Left ventricle myocardium inferior (tissue), 1 donor: ENCODE measurements around the gene ITGAV. TPM values are rescaled to one million over a fixed set of nuclear protein-coding genes. Genes with fewer than 3 reads are reported as not detected.

Experiments
- DNase-seq: peaks from one replicate; pipeline ENCODE4 v3.0.0-alpha.2; 2020
- H3K27ac ChIP-seq: fragments of 200-600 bp; replicated peaks from 2 replicates; pipeline ENCODE4 v1.8.0; 2021
- H3K27me3 ChIP-seq: fragments of 200-600 bp; 2 replicates; pipeline ENCODE4 v1.8.0; 2021; ENCODE audit warnings: low read depth
- H3K36me3 ChIP-seq: fragments of 200-600 bp; 2 replicates; pipeline ENCODE4 v1.8.0; 2021
- H3K4me1 ChIP-seq: fragments of 200-600 bp; 2 replicates; pipeline ENCODE4 v1.8.0; 2021
- H3K4me3 ChIP-seq: fragments of 200-600 bp; 2 replicates; pipeline ENCODE4 v1.8.0; 2021; ENCODE audit warnings: mild to moderate bottlenecking, moderate library complexity
- H3K9me3 ChIP-seq: fragments of 200-600 bp; replicated peaks from 2 replicates; pipeline ENCODE4 v1.8.0; 2021
- CTCF ChIP-seq: fragments of 200-600 bp; IDR thresholded peaks from 2 replicates; pipeline ENCODE4 v1.8.0; 2021; ENCODE audit warnings: antibody characterized with exemption, mild to moderate bottlenecking, borderline replicate concordance
- intact Hi-C: fragments of 100-400 bp; cut with micrococcal nuclease; formaldehyde crosslinking; loops from one replicate; pipeline ENCODE4 v1.11.0; 2022
- long read RNA-seq: library from polyadenylated mRNA; unstranded; transcript quantifications from one replicate; pipeline ENCODE4 v2.0.0, GENCODE V29; 2021
- total RNA-seq: library from RNA; stranded (reverse); fragmentation: NEBNext Ultra II Directional; extraction: Animal tissue kit (Norgen Biotek cat#: 25700); gene quantifications from one replicate; pipeline ENCODE4 v1.2.1, GENCODE V29; 2021
- donor health status: DM: no; HTN: yes; CAD: no; lungs with severe emphysema.

ITGAV gene
- total RNA-seq = 178 TPM
- long read RNA-seq, full-length matches to known transcripts = 180 of 252 reads
- long read RNA-seq, partial matches to known transcripts = 28 of 252 reads
- long read RNA-seq, other reads (novel, unspliced or antisense) = 44 of 252 reads

- peaks cover 55% of the 10 kb centered on the region for H3K4me1 ChIP-seq
- H3K36me3 ChIP-seq = no peaks in the 10 kb centered on the region
- DNase-seq = peak; percentile 94
- TF ChIP-seq CTCF = peak; percentile 30
- H3K9me3 ChIP-seq = no peaks in the 10 kb centered on the region
- H3K27ac ChIP-seq = peak within 1 kb of the TSS; percentile 97
- no peaks in the 10 kb centered on the region for H3K27me3 ChIP-seq
- intact Hi-C loops = no loop called here
- peak within 1 kb of the TSS; percentile 92 for H3K4me3 ChIP-seq
Measured at GRCh38 chr2:186589612-186590349, at the start of gene ITGAV. Gene ITGAV (plus strand): TSS chr2:186590056. CDS start chr2:186590339, 283 bp downstream.

GRCh38 chr2:186540941-186541340 lies 48.9 kb upstream of the ITGAV start:
- TF ChIP-seq CTCF = no peak
- intact Hi-C loops = no loop called here
- Histone ChIP-seq H3K4me1 (peaks cover 19% of the 10 kb centered on the region), H3K4me3 (no peak overlapping the region), H3K27ac (no peak overlapping the region), H3K36me3 (no peaks in the 10 kb centered on the region), H3K27me3 (no peaks in the 10 kb centered on the region), H3K9me3 (no peaks in the 10 kb centered on the region)
- no peak for DNase-seq

DNA sequence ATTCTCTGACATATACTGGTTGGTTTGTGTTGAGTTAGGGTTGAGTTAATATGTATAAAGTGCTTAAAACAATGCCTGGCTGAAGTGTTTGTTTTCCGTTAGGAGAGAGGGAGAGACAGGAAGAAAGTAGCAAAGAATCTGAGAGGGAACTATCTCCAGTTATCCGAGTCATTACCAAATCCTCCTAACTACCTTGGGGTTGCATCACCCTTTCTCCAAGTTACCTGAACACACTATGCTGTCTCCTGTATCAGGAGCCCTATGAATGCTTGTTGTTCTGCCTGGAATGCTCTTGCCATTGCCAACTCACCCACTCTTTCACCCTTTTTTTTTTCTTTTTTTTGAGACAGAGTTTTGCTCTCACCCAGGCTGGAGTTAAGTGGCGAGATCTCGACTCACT lies 47.9 kb upstream of the ITGAV start:
- peaks cover 19% of the 10 kb centered on the region for H3K4me1 ChIP-seq
- intact Hi-C loops = no loop called here
- no peaks in the 10 kb centered on the region for H3K36me3 ChIP-seq
- no peaks in the 10 kb centered on the region for H3K27me3 ChIP-seq
- no peak overlapping the region for H3K27ac ChIP-seq
- no peak for TF ChIP-seq CTCF
- no peak for DNase-seq
- no peaks in the 10 kb centered on the region for H3K9me3 ChIP-seq
- H3K4me3 ChIP-seq = no peak overlapping the region

- Histone ChIP-seq H3K9me3 (no peaks in the 10 kb centered on the region), H3K4me1 (peaks cover 19% of the 10 kb centered on the region), H3K27me3 (no peaks in the 10 kb centered on the region), H3K36me3 (no peaks in the 10 kb centered on the region), H3K27ac (peak overlapping the region; percentile 59), H3K4me3 (no peak overlapping the region)
- TF ChIP-seq CTCF = no peak
- intact Hi-C loops = no loop called here
- no peak for DNase-seq
Measured at GRCh38 chr2:186543561-186544131, 46.2 kb upstream of the ITGAV start.

DNA sequence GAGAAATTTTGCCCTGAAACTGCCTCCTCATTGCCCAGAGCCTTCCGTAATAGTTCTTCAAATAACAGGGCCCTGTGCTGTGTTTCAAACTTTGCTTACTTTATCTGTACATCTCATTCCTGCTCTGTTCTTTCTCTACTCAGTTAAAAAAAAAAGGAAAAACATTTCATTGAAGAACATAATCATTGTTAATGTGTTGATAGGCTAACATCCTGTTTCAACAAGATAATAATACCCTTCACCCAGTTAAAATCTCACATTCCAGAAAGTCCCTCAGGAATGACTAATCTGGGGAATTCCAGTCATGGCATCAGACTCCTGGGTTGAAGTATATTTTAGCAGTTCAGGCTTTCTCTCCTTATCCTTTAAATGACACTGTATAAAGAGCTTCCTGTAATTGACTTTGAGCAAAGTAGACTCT lies 45.6 kb upstream of the ITGAV start:
- no peak for TF ChIP-seq CTCF
- Histone ChIP-seq H3K9me3 (no peaks in the 10 kb centered on the region), H3K4me1 (peaks cover 19% of the 10 kb centered on the region), H3K27me3 (no peaks in the 10 kb centered on the region), H3K27ac (peak overlapping the region; percentile 59), H3K36me3 (no peaks in the 10 kb centered on the region), H3K4me3 (no peak overlapping the region)
- no peak for DNase-seq
- intact Hi-C loops = no loop called here
